Measurements from ENCODE around the gene RGL1. TPM values are rescaled to one million over a fixed set of nuclear protein-coding genes. Genes with fewer than 3 reads are reported as not detected.

The RGL1 gene
- total RNA-seq, 4 donors from 2014 or later: 10.6 to 13.8 (median 11.3) TPM

GRCh38 chr1:183834568-183834967, 29.6 kb downstream of the RGL1 start:
- Histone ChIP-seq H3K27me3 (no peaks in the 10 kb centered on the region), H3K9me3 (no peaks in the 10 kb centered on the region), H3K36me3 (no peaks in the 10 kb centered on the region), H3K4me1 (no peaks in the 10 kb centered on the region), H3K27ac (no peak overlapping the region), H3K4me3 (no peak overlapping the region)
- WGBS: 55% methylated on average over 3 of the region's 3 CpGs
- DNase-seq (ENCODE audit: low spot score in 2 of 2): no peak
- TF ChIP-seq, protein P1, sequence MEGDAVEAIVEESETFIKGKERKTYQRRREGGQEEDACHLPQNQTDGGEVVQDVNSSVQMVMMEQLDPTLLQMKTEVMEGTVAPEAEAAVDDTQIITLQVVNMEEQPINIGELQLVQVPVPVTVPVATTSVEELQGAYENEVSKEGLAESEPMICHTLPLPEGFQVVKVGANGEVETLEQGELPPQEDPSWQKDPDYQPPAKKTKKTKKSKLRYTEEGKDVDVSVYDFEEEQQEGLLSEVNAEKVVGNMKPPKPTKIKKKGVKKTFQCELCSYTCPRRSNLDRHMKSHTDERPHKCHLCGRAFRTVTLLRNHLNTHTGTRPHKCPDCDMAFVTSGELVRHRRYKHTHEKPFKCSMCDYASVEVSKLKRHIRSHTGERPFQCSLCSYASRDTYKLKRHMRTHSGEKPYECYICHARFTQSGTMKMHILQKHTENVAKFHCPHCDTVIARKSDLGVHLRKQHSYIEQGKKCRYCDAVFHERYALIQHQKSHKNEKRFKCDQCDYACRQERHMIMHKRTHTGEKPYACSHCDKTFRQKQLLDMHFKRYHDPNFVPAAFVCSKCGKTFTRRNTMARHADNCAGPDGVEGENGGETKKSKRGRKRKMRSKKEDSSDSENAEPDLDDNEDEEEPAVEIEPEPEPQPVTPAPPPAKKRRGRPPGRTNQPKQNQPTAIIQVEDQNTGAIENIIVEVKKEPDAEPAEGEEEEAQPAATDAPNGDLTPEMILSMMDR (IDR thresholded peaks at IDR 0.05): no peak
- TF ChIP-seq EP300 (IDR thresholded peaks at IDR 0.05) (no peak), POLR2A (IDR thresholded peaks at IDR 0.05) (no peak), POLR2AphosphoS5 (IDR thresholded peaks at IDR 0.05) (no peak)

- H3K9me3 ChIP-seq: no peaks in the 10 kb centered on the region
- DNase-seq (ENCODE audit: low spot score in 2 of 2): no peak
- WGBS: 78% methylated on average over 4 of the region's 4 CpGs
- peaks cover 1% of the 10 kb centered on the region for H3K4me1 ChIP-seq
- TF ChIP-seq, protein P1 (IDR thresholded peaks at IDR 0.05): no peak
- TF ChIP-seq POLR2AphosphoS5 (IDR thresholded peaks at IDR 0.05) (no peak), POLR2A (IDR thresholded peaks at IDR 0.05) (no peak), EP300 (IDR thresholded peaks at IDR 0.05) (no peak)
- H3K27ac ChIP-seq: no peak overlapping the region
- H3K4me3 ChIP-seq: no peak overlapping the region
- no peaks in the 10 kb centered on the region for H3K27me3 ChIP-seq
- H3K36me3 ChIP-seq: no peaks in the 10 kb centered on the region
Observed at GRCh38 chr1:183836598-183836997, 31.7 kb downstream of the RGL1 start.

DNA sequence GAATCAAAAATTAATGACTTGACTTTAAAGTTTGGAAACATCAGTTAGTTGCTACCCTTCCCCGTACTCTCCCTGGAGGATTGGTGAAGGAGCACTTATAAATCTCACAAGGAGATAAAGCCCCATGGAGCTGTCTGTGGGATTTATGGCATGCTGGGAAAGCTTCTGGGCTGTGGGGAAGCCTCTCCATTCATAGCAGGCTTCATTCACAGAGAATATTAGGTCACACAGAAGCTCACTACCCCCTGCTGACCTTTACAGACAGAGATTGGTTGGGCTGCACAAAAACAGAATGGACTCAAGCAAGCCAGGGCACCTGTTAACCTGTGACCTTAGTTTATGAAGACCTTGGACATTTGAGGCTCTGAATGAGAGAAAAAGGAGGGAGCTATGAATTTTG, 32.1 kb downstream of the RGL1 start:
- Histone ChIP-seq H3K4me1 (peaks cover 6% of the 10 kb centered on the region), H3K27ac (no peak overlapping the region), H3K36me3 (no peaks in the 10 kb centered on the region), H3K4me3 (no peak overlapping the region), H3K9me3 (no peaks in the 10 kb centered on the region), H3K27me3 (no peaks in the 10 kb centered on the region)
- no peak for DNase-seq (ENCODE audit: low spot score in 2 of 2)
- WGBS: 72% methylated on average over 1 of the region's 1 CpG
- TF ChIP-seq POLR2AphosphoS5 (IDR thresholded peaks at IDR 0.05): no peak
- TF ChIP-seq, protein P1 (IDR thresholded peaks at IDR 0.05): no peak
- no peak for TF ChIP-seq EP300 (IDR thresholded peaks at IDR 0.05)
- no peak for TF ChIP-seq POLR2A (IDR thresholded peaks at IDR 0.05)

DNA sequence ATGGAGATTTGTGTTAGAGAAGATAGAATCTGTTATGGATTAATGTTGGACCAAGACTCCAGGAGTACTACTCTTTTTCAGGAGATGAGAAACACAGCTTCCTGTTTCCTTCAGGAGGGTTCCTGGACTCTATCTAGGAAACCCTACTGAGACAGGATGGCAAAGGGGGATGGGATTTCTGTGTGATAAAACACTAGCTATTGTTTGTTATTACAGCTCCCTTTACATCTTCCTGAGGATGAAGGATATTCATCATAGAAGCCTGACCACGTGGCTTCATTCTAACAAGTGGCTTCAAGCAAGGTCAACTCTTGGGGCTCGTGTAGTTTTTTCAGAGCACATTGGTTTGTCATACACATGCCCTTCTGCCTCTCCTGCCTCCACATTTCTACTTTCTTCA, 33.3 kb downstream of the RGL1 start:
- no peaks in the 10 kb centered on the region for H3K27me3 ChIP-seq
- no peaks in the 10 kb centered on the region for H3K36me3 ChIP-seq
- no peak for DNase-seq (ENCODE audit: low spot score in 2 of 2)
- H3K4me3 ChIP-seq: no peak overlapping the region
- 62% methylated on average over 2 of the region's 2 CpGs for WGBS
- no peaks in the 10 kb centered on the region for H3K9me3 ChIP-seq
- H3K4me1 ChIP-seq: peaks cover 13% of the 10 kb centered on the region
- TF ChIP-seq POLR2A (IDR thresholded peaks at IDR 0.05): no peak
- TF ChIP-seq EP300 (IDR thresholded peaks at IDR 0.05): no peak
- TF ChIP-seq, protein P1 (IDR thresholded peaks at IDR 0.05): no peak
- TF ChIP-seq POLR2AphosphoS5 (IDR thresholded peaks at IDR 0.05): no peak
- no peak overlapping the region for H3K27ac ChIP-seq

DNA sequence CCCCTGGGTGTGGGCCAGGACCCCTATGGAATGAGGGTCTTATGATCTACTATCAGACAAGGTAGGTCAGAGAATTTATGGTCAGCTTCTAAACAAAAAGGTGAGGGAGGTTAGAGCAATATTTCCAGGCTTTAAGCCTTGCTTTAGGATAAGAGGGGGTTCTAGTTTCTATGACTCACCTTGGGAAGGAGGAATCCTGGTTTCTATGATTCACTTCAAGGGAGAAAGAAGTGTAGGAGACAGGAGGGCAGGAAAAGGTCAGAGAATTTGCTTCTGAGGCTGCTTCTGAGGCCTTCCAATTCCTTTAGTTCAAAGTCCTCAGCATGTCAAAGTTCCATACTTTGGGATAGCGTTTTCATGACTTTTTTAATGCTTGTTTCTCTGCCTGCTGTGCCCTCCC, 35.2 kb downstream of the RGL1 start:
- Histone ChIP-seq H3K4me3 (no peak overlapping the region), H3K27me3 (no peaks in the 10 kb centered on the region), H3K4me1 (peaks cover 20% of the 10 kb centered on the region), H3K36me3 (no peaks in the 10 kb centered on the region), H3K27ac (no peak overlapping the region), H3K9me3 (no peaks in the 10 kb centered on the region)
- no peak for DNase-seq (ENCODE audit: low spot score in 2 of 2)
- TF ChIP-seq, protein P1 (IDR thresholded peaks at IDR 0.05): no peak
- TF ChIP-seq EP300 (IDR thresholded peaks at IDR 0.05) (no peak), POLR2AphosphoS5 (IDR thresholded peaks at IDR 0.05) (no peak)
- WGBS: 100% methylated on average over 1 of the region's 1 CpG
